WTC11 (cell line): ENCODE data around the gene FAM3C. TPM values are rescaled to one million over a fixed set of nuclear protein-coding genes. Genes with fewer than 3 reads are reported as not detected.

ENCODE experiments used
- ATAC-seq: fragments of 200-7000 bp; cut with Tn5 transposase; 2 replicates; pipeline ENCODE4 v1.10.0; 2021; ENCODE audit warnings: mild to moderate bottlenecking, moderate library complexity
- CTCF ChIA-PET: fragments of 300-600 bp; sonication (Branson Sonifier 250); formaldehyde crosslinking; loops from one replicate; lab custom pipeline; 2021; ENCODE audit warnings: antibody characterized with exemption; lab: Charles Lee
- POLR2A ChIA-PET: fragments of 350-600 bp; sonication (Branson Sonifier 250); formaldehyde crosslinking; loops from one replicate; lab custom pipeline; 2021; ENCODE audit warnings: antibody characterized with exemption; lab: Charles Lee
- DNase-seq: peaks from one replicate; pipeline ENCODE4 v3.0.0; 2021; ENCODE audit warnings: low spot score
- H3K27ac Mint-ChIP-seq: 2 replicates; pipeline ENCODE4 v1.8.0; 2021; ENCODE audit warnings: mixed read lengths
- H3K27me3 Mint-ChIP-seq: 2 replicates; pipeline ENCODE4 v1.8.0; 2021; ENCODE audit warnings: low read depth, mild to moderate bottlenecking, moderate library complexity, mixed read lengths
- H3K36me3 Mint-ChIP-seq: 2 replicates; pipeline ENCODE4 v1.8.0; 2021; ENCODE audit warnings: mixed read lengths
- H3K4me1 Mint-ChIP-seq: 2 replicates; pipeline ENCODE4 v1.8.0; 2022; ENCODE audit warnings: mixed read lengths
- H3K4me3 Mint-ChIP-seq: 2 replicates; pipeline ENCODE4 v1.8.0; 2021; ENCODE audit warnings: mild to moderate bottlenecking, moderate library complexity, mixed read lengths
- H3K9me3 Mint-ChIP-seq: 2 replicates; pipeline ENCODE4 v1.8.0; 2021; ENCODE audit warnings: mixed read lengths
- ESRRA ChIP-seq: sonication (generic); formaldehyde crosslinking; IDR thresholded peaks from 2 replicates; pipeline ENCODE4 v1.8.1; 2022; ENCODE audit warnings: mild to moderate bottlenecking, missing genetic modification reagents, borderline replicate concordance
- ETV6 ChIP-seq: sonication (generic); formaldehyde crosslinking; IDR thresholded peaks from 2 replicates; pipeline ENCODE4 v1.8.1; 2022; ENCODE audit warnings: mild to moderate bottlenecking, missing genetic modification reagents
- FOXK1 ChIP-seq: sonication (generic); formaldehyde crosslinking; IDR thresholded peaks from 2 replicates; pipeline ENCODE4 v1.8.0; 2022; ENCODE audit warnings: mild to moderate bottlenecking, moderate library complexity, missing genetic modification reagents
- PRRX2 ChIP-seq: fragments of 250-450 bp; sonication (Bioruptor Pico); IDR thresholded peaks from 2 replicates; pipeline ENCODE4 v1.8.0; 2021; ENCODE audit warnings: mild to moderate bottlenecking
- RELA ChIP-seq: sonication (generic); formaldehyde crosslinking; IDR thresholded peaks from 2 replicates; pipeline ENCODE4 v1.8.1; 2022; ENCODE audit warnings: missing genetic modification reagents, mild to moderate bottlenecking, borderline replicate concordance
- ZNF121 ChIP-seq: sonication (generic); formaldehyde crosslinking; IDR thresholded peaks from 2 replicates; pipeline ENCODE4 v1.8.0; 2023; ENCODE audit warnings: missing genetic modification reagents
- ZNF416 ChIP-seq: fragments of 250-450 bp; sonication (Bioruptor Pico); IDR thresholded peaks from 2 replicates; pipeline ENCODE4 v1.9.0; 2021; ENCODE audit warnings: mild to moderate bottlenecking, inconsistent platforms
- total RNA-seq: library from RNA; stranded (reverse); gene quantifications from 3 replicates; pipeline ENCODE4 v1.2.3, GENCODE V29; 2021
- TF ChIP-seq, protein P1 (sequence below): sonication (generic); formaldehyde crosslinking; IDR thresholded peaks from 2 replicates; pipeline ENCODE4 v1.8.1; 2022; ENCODE audit warnings: low read depth, missing genetic modification reagents, borderline replicate concordance
- TF ChIP-seq, protein P2 (sequence below): sonication (generic); formaldehyde crosslinking; IDR thresholded peaks from 2 replicates; pipeline ENCODE4 v1.8.1; 2023; ENCODE audit warnings: mild to moderate bottlenecking, missing genetic modification reagents
- TF ChIP-seq, protein P3 (sequence below): sonication (generic); formaldehyde crosslinking; IDR thresholded peaks from 2 replicates; pipeline ENCODE4 v1.8.0; 2023; ENCODE audit warnings: mild to moderate bottlenecking, missing genetic modification reagents
- TF ChIP-seq, protein P4 (sequence below): fragments of 250-450 bp; sonication (Bioruptor Pico); IDR thresholded peaks from 2 replicates; pipeline ENCODE4 v1.9.0; 2021; ENCODE audit warnings: moderate library complexity, mild to moderate bottlenecking, inconsistent platforms, borderline replicate concordance
- TF ChIP-seq, protein P5 (sequence below): sonication (generic); formaldehyde crosslinking; IDR thresholded peaks from 2 replicates; pipeline ENCODE4 v1.8.0; 2022; ENCODE audit warnings: mild to moderate bottlenecking, missing genetic modification reagents

FAM3C gene
- total RNA-seq, 1 experiment from 2014 or later = 65.7 TPM

DNA sequence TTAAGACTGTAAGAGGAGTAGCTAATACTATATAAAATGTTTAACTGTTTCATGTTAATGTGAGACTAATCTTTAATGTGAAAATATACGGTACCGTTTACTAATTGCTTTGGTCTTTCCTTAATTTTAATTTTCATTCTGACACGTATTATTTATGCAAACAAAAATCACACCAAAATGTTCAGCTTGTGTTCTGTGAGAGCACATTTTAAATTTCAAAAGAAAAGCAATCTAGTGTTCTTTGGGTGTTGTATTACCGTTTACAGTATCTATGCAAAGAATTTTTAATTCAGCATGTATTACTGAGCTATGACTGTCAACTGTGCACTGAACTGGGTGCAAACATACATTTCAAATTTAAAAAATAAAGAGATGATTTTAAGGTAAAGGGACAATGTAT is 65.1 kb downstream of the FAM3C start:
- peaks cover 13% of the 10 kb centered on the region for H3K4me1 Mint-ChIP-seq
- no peak overlapping the region for H3K27ac Mint-ChIP-seq
- TF ChIP-seq FOXK1 (CRISPR knock-in tag) (no peak), RELA (CRISPR knock-in tag) (no peak), PRRX2 (CRISPR knock-in tag) (no peak), ZNF416 (CRISPR knock-in tag) (no peak), ZNF121 (CRISPR knock-in tag) (no peak)
- TF ChIP-seq, protein P1, sequence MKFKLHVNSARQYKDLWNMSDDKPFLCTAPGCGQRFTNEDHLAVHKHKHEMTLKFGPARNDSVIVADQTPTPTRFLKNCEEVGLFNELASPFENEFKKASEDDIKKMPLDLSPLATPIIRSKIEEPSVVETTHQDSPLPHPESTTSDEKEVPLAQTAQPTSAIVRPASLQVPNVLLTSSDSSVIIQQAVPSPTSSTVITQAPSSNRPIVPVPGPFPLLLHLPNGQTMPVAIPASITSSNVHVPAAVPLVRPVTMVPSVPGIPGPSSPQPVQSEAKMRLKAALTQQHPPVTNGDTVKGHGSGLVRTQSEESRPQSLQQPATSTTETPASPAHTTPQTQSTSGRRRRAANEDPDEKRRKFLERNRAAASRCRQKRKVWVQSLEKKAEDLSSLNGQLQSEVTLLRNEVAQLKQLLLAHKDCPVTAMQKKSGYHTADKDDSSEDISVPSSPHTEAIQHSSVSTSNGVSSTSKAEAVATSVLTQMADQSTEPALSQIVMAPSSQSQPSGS (CRISPR knock-in tag) = no peak
- TF ChIP-seq, protein P2, sequence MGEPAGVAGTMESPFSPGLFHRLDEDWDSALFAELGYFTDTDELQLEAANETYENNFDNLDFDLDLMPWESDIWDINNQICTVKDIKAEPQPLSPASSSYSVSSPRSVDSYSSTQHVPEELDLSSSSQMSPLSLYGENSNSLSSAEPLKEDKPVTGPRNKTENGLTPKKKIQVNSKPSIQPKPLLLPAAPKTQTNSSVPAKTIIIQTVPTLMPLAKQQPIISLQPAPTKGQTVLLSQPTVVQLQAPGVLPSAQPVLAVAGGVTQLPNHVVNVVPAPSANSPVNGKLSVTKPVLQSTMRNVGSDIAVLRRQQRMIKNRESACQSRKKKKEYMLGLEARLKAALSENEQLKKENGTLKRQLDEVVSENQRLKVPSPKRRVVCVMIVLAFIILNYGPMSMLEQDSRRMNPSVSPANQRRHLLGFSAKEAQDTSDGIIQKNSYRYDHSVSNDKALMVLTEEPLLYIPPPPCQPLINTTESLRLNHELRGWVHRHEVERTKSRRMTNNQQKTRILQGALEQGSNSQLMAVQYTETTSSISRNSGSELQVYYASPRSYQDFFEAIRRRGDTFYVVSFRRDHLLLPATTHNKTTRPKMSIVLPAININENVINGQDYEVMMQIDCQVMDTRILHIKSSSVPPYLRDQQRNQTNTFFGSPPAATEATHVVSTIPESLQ (CRISPR knock-in tag) = no peak
- TF ChIP-seq, protein P3, sequence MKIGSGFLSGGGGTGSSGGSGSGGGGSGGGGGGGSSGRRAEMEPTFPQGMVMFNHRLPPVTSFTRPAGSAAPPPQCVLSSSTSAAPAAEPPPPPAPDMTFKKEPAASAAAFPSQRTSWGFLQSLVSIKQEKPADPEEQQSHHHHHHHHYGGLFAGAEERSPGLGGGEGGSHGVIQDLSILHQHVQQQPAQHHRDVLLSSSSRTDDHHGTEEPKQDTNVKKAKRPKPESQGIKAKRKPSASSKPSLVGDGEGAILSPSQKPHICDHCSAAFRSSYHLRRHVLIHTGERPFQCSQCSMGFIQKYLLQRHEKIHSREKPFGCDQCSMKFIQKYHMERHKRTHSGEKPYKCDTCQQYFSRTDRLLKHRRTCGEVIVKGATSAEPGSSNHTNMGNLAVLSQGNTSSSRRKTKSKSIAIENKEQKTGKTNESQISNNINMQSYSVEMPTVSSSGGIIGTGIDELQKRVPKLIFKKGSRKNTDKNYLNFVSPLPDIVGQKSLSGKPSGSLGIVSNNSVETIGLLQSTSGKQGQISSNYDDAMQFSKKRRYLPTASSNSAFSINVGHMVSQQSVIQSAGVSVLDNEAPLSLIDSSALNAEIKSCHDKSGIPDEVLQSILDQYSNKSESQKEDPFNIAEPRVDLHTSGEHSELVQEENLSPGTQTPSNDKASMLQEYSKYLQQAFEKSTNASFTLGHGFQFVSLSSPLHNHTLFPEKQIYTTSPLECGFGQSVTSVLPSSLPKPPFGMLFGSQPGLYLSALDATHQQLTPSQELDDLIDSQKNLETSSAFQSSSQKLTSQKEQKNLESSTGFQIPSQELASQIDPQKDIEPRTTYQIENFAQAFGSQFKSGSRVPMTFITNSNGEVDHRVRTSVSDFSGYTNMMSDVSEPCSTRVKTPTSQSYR (CRISPR knock-in tag) = no peak
- TF ChIP-seq, protein P4, sequence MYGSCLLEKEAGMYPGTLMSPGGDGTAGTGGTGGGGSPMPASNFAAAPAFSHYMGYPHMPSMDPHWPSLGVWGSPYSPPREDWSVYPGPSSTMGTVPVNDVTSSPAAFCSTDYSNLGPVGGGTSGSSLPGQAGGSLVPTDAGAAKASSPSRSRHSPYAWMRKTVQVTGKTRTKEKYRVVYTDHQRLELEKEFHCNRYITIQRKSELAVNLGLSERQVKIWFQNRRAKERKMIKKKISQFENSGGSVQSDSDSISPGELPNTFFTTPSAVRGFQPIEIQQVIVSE (CRISPR knock-in tag) = no peak
- TF ChIP-seq, protein P5, sequence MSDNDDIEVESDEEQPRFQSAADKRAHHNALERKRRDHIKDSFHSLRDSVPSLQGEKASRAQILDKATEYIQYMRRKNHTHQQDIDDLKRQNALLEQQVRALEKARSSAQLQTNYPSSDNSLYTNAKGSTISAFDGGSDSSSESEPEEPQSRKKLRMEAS (CRISPR knock-in tag) = no peak
- no peaks in the 10 kb centered on the region for H3K36me3 Mint-ChIP-seq
- POLR2A ChIA-PET = interaction anchor here (0.7 to 1.4 kb wide), 2 partner anchors 22 to 31 kb away, joined by 3 to 4 read pairs; no protein-coding TSS in a partner anchor
- ATAC-seq (no peak), DNase-seq (no peak)
- H3K9me3 Mint-ChIP-seq = no peaks in the 10 kb centered on the region
- H3K4me3 Mint-ChIP-seq = peak overlapping the region; percentile 33; the same call in 1 of the 2 replicates
- peaks cover 51% of the 10 kb centered on the region for H3K27me3 Mint-ChIP-seq
- CTCF ChIA-PET = interaction anchor here (0.7 to 2.5 kb wide), 2 partner anchors 65 to 243 kb away, joined by 3 to 11 read pairs; partner anchors contain the start of gene FAM3C

- DNase-seq (peak; percentile 38), ATAC-seq (peak; percentile 14)
- TF ChIP-seq ETV6 = no peak
- 0 out of 2 replicates have a peak, but pooled peaks have one; percentile 19 for TF ChIP-seq ESRRA (CRISPR knock-in tag)
- peak overlapping the region; percentile 79 for H3K4me3 Mint-ChIP-seq
- no peaks in the 10 kb centered on the region for H3K36me3 Mint-ChIP-seq
- no peaks in the 10 kb centered on the region for H3K9me3 Mint-ChIP-seq
- ChIA-PET POLR2A (interaction anchor here (0.7 to 1.4 kb wide), 3 partner anchors 23 to 66 kb away, joined by 3 to 4 read pairs (median 3); partner anchors contain the start of gene FAM3C), CTCF (interaction anchor here (0.5 to 2.5 kb wide), 19 partner anchors 16 to 664 kb away, joined by 3 to 11 read pairs (median 4); partner anchors contain the start of genes CPED1 and FAM3C)
- H3K27ac Mint-ChIP-seq = no peak overlapping the region
- H3K4me1 Mint-ChIP-seq = peaks cover 13% of the 10 kb centered on the region
- peaks cover 51% of the 10 kb centered on the region for H3K27me3 Mint-ChIP-seq
These were observed 65.9 kb downstream of the FAM3C start for GRCh38 chr7:121330053-121330833.
